Embryonic facial prominence (tissue), 1 donor: ENCODE measurements around the gene ZNF581.
A peak's percentile ranks its signal among the peaks of the same experiment; 100 is the strongest.

Experiments
- DNase-seq: peaks from one replicate; pipeline ENCODE4 v3.0.0-alpha.2; 2016; ENCODE audit errors: extremely low spot score

ZNF581 gene, protein sequence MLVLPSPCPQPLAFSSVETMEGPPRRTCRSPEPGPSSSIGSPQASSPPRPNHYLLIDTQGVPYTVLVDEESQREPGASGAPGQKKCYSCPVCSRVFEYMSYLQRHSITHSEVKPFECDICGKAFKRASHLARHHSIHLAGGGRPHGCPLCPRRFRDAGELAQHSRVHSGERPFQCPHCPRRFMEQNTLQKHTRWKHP

DNA sequence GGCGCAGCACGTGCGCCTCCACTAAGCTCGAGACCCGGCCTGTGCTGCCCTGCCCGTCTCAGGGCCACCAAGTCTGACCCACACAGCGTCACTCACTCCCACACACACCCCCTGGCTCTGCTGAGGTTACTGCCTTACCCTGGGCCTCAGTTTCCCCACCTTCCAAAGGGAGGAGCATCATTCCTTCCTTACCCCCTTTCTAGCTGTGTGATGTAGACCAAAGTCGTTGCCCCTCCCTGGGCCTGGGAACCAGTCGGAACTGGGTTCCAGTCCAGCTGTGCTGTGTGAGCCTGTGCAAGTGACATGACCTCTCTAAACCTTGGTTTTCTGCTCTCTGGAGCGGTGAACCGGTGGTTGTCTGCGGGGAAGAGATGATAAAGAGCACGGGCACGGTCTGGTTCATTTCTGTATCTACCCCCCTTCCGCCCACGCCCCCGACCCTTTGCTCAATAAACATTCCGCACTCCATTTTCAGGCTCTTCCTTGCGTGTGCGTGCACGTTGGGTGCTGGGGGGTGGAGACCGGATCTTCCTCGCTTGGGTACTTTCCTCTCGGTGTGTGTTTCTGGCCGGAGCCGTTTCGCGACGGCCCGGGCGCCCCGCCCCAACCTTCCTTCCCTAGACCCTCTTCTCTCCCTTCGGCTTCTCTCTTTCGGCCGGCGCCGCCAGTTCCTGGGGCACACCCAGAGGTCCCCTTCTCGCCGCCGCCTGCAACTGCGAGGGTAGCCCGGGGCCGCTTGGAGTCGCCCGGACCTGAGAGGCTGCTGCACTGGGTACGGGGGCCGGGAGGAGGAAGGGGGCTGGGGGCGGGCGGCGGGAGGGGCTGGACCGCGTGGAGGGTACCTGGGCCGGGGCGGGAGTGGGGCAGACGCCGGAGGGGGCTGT, at the start of gene ZNF581:
ZNF581 (plus strand) TSS at position 647 of the 884 bp plus-strand sequence. CDS start 923 bp downstream, outside the sequence.
- DNase-seq, result peak; percentile 51

DNA sequence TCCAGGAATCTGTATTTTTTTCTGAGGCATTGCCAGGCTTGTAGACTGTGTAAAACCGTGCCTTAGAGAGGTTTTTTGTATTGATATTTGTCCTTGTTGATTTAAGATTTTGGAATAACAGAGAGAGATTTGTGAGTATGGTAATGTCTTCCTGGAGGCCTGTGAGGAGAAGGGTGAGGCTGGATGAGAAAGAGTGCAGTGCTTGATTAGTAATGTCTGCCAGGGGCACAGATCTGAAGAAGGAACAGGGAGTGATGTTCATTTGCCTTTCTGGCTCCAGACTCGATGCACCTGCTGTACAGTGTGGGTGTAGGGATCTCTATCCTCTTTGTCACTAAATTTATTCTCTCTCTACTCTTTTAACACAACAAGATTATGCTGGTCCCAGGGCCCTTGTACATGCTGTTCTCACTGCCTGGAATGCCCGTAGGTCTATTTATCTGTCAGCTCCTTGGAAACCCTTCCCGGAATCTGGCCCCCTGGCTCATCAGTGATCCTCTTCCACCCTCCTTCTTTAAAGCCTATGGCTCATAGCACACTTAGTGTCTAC, 48.4 kb upstream of the ZNF581 start:
- no peak for DNase-seq

DNA sequence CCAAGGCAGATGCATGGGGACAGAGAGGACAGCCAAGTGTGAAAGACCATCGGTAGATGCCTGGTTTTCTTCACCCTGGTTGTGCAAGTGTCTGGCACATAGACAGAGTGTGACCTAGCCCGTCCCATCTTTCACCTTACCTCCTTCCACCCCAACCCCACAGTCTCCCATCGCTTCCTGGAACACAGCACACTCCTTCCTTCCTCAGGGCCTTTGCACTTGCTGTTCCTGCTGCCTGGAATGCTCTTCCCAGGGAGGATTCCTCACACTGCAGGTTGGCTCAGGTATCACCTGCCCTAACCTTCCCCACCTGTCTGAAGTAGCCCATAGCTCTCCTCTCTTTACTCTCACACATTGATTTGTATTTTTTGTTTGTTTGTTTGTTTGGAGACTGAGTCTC, 47.1 kb upstream of the ZNF581 start:
- DNase-seq, result no peak

GRCh38 chr19:55597501-55597921, 45.9 kb upstream of the ZNF581 start:
- DNase-seq, result no peak

DNA sequence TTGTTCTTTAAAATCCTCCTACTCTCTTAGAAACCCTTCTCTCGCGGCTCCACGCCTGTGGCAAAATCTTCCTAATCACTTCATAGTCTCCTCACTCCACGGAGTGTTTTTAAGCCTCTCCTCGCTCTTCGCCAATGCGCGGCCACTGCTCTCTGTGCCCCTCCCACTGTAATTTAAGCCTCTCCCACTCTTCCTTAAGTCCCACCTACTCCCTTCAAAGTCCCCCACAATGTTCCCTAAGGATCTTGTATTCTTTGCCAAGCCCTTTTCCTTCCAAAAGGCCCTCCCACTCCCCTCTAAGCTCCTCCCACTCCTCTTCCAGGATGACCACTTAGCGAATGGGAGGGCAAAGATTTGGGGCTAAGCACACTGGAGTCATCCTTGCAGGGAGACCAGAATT, 45.4 kb upstream of the ZNF581 start:
- no peak for DNase-seq

DNA sequence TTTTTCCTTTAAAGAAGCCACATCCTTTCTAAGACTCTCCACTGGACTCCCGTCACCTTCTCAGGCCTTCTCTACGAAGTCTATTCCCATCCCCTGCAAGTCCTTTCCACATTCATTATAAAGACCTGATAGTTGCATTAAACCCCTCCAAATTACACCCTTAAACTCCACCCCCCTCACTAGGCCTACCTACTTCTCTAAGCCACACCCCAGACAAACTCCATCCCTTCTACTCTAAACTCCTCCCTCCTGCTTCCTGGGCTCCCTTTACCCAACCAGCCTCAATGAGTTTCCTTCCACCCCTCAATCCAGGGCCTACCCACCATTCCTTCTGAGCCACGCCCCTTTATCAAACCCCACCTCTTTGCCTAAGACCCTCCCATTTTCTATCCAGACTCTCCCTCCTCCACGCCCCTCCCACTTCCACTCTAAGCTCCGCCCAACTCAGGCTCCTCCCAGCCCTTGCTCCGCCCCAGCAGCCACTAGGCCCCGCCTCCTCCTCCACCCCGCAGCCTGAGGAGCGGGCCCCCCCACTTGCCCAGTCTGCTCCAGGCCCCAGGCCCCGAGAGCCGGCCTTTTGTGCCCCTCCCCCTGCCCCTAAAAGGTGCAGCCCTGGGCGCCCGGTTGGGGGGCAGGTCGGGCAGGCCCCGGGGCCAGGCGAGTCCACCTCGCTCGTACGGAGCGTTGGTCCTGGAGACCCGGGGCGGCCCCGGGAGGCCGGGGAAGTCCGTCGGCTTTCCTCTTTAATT, 44.6 kb upstream of the ZNF581 start:
- peak; percentile 92 for DNase-seq

- peak; percentile 99 for DNase-seq
Measured at GRCh38 chr19:55599468-55599841, 44.0 kb upstream of the ZNF581 start, which contains the start of gene FIZ1. Gene FIZ1 (minus strand): TSS chr19:55599517. CDS start chr19:55597865, 1,652 bp downstream.

DNA sequence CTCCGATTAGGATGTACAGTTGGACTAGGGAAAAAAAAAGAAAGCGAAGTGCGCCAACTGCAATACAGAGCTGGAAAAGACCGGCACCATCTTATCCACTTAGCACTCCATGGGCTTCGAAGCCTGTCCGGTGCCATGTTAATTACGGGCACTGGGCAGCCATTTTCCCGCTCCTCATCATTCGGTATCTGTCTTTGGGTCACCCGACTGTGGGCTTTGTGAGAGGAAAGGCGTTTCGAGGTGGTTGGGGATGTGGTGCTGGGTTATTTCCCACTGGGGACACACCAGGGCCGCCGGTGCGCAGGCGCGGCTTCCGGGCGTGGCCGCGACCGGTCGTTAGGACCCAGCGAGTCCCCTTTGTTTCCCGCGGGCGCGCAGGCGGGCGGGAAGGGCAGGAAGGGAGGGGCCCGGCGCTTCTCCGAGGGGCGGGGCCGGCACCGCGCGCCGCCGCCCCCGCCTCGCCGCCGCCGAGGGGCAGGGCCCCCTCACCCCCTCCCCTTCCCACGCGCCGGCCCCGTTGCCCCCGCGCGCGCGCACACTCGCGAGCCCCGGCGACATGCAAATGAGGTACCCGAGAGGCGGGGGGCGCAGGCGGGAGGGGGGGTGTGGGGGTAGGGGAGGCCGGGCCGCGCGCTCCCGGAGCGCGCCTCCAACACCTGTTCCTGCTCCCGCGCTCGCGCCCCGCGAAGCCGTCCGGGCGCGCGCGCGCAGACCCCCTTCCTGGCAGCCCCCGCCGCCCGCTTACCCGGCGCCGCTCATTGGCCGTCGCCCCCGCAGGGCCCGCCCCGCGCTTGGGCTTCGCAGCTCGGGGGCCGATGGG, 43.4 kb upstream of the ZNF581 start, which contains the start of gene ZNF524:
ZNF524 (plus strand) TSS at position 447 of the 820 bp plus-strand sequence. CDS start 1,825 bp downstream, outside the sequence.
- peak; percentile 88 for DNase-seq

DNA sequence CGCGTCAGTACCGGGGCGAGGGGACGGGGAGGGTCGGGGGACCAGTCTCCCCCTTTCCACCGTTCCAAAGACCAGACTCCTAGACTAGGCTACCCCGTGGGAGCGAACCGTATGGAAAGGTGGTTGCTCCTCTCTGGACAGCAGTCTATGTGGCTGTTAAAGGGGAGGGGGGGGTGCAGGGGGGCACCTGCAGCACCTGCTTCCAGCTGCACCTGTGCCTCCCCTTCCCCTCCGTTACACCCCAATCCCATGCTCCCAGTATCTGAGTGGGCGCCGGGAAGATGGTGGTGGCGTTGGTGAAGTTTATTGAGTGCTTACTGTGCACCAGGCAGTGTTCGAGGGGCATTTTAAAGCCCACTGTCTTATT, 42.8 kb upstream of the ZNF581 start:
- no peak for DNase-seq

GRCh38 chr19:55601084-55601483, 42.4 kb upstream of the ZNF581 start:
- no peak for DNase-seq

DNA sequence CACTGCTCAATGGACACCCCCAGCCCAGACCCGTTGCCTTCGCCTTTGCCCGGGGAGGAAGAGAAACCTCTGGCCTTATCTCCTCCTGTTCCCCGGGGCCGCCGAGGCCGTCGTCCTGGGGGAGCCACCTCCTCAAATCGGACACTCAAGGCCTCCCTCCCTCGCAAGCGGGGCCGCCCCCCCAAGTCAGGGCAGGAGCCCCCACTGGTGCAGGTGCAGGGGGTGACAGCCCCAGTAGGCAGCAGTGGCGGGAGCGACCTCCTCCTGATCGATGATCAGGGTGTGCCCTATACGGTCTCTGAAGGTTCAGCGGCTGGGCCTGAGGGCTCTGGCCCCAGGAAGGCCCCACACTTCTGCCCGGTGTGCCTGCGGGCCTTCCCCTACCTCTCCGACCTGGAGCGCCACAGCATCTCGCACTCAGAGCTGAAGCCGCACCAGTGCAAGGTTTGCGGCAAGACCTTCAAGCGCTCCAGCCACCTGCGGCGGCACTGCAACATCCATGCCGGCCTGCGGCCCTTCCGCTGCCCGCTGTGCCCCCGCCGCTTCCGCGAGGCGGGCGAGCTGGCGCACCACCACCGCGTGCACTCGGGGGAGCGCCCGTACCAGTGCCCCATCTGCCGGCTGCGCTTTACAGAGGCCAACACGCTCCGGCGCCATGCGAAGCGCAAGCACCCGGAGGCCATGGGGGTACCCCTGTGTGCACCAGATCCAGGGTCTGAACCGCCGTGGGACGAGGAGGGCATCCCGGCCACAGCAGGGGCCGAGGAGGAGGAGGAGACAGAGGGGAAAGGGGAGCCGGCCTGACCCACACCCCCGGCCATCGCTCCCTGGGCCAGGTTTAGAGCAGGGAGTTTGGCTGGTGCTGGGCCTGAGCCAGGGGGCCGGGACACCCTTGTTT, 41.1 kb upstream of the ZNF581 start:
- no peak for DNase-seq

- no peak for DNase-seq
Measured at GRCh38 chr19:55603115-55603514, 40.3 kb upstream of the ZNF581 start.

- no peak for DNase-seq
Measured at GRCh38 chr19:55603581-55604292, 39.7 kb upstream of the ZNF581 start.

DNA sequence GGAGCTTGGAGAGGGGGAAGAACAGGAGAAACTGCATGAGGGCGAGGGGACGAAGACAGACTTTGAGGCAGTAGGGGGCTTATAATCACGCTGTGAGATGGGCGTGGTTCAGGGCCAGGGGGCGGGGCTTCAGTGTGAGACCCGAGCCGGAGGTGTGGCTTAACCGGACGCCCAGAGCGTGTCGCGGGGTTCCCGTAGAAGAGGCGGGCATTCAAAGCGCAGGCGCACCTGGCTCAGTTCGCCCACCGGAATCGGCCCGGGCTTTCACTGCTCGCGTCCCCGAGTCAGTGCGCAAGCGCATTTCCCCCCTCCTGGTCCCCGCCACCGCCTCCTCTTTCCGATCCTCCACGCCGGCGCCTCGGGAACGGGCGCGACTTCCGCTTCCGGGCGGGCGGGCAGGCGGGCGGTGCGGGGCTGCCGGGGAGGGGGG, 38.2 kb upstream of the ZNF581 start:
- peak; percentile 98 for DNase-seq

GRCh38 chr19:55605637-55606470, 37.6 kb upstream of the ZNF581 start, which contains the start of gene ZNF865:
Gene ZNF865 (plus strand): TSS chr19:55605647. CDS start chr19:55613619, 7,972 bp downstream.
- peak; percentile 82 for DNase-seq

- no peak for DNase-seq
Measured at GRCh38 chr19:55606471-55606787, 37.0 kb upstream of the ZNF581 start.

- DNase-seq, result no peak
Measured at GRCh38 chr19:55606817-55607216, 36.6 kb upstream of the ZNF581 start.

- no peak for DNase-seq
Measured at GRCh38 chr19:55609326-55609725, 34.1 kb upstream of the ZNF581 start.
